ENCODE measurements around the gene COBL.

DNA sequence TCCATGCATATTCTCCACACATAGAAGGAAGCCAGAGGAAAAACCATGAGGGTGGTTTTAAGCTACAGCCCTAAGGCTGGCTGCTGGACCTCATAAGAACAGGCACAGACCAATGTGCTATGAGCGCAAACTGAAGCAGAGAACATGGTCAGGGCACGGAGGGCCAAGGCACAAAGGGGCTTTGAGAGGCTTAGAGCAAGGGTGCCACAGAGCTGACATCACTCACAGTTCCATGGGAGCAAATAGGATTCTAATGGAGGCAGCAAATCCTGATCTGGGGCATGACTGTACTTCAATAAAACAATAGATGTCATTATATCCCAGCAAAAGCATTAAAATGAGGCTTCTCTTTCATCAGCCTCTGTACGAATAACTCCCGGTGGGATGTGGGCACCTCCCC, 162.4 kb downstream of the COBL start:
- no peak for TF ChIP-seq POLR2A (IDR thresholded peaks at IDR 0.05; ENCODE audit: low read depth, low read length)
- TF ChIP-seq, protein P1, sequence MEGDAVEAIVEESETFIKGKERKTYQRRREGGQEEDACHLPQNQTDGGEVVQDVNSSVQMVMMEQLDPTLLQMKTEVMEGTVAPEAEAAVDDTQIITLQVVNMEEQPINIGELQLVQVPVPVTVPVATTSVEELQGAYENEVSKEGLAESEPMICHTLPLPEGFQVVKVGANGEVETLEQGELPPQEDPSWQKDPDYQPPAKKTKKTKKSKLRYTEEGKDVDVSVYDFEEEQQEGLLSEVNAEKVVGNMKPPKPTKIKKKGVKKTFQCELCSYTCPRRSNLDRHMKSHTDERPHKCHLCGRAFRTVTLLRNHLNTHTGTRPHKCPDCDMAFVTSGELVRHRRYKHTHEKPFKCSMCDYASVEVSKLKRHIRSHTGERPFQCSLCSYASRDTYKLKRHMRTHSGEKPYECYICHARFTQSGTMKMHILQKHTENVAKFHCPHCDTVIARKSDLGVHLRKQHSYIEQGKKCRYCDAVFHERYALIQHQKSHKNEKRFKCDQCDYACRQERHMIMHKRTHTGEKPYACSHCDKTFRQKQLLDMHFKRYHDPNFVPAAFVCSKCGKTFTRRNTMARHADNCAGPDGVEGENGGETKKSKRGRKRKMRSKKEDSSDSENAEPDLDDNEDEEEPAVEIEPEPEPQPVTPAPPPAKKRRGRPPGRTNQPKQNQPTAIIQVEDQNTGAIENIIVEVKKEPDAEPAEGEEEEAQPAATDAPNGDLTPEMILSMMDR (conservative IDR thresholded peaks at IDR 0.05; ENCODE audit: low read depth, low read length) = no peak
- TF ChIP-seq MAFK (IDR thresholded peaks at IDR 0.05; ENCODE audit: low read depth, low read length) = no peak
- TF ChIP-seq SMC3 (IDR thresholded peaks at IDR 0.05; ENCODE audit: low read depth, low read length) = no peak
- TF ChIP-seq, protein P2, sequence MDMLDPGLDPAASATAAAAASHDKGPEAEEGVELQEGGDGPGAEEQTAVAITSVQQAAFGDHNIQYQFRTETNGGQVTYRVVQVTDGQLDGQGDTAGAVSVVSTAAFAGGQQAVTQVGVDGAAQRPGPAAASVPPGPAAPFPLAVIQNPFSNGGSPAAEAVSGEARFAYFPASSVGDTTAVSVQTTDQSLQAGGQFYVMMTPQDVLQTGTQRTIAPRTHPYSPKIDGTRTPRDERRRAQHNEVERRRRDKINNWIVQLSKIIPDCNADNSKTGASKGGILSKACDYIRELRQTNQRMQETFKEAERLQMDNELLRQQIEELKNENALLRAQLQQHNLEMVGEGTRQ (IDR thresholded peaks at IDR 0.05; ENCODE audit: low read depth, low read length) = no peak
- no peak for TF ChIP-seq FOS (IDR thresholded peaks at IDR 0.05; ENCODE audit: low read depth, low read length)
- TF ChIP-seq RFX5 (IDR thresholded peaks at IDR 0.05; ENCODE audit: low read depth, low read length) = no peak
- no peak for TF ChIP-seq RCOR1 (IDR thresholded peaks at IDR 0.05; ENCODE audit: insufficient replicate concordance, low read length)
- TF ChIP-seq, protein P3, sequence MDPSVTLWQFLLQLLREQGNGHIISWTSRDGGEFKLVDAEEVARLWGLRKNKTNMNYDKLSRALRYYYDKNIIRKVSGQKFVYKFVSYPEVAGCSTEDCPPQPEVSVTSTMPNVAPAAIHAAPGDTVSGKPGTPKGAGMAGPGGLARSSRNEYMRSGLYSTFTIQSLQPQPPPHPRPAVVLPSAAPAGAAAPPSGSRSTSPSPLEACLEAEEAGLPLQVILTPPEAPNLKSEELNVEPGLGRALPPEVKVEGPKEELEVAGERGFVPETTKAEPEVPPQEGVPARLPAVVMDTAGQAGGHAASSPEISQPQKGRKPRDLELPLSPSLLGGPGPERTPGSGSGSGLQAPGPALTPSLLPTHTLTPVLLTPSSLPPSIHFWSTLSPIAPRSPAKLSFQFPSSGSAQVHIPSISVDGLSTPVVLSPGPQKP (IDR thresholded peaks at IDR 0.05; ENCODE audit: borderline replicate concordance, low read depth, low read length) = no peak
- TF ChIP-seq MXI1 (IDR thresholded peaks at IDR 0.05; ENCODE audit: borderline replicate concordance, low read depth, low read length) = no peak
- TF ChIP-seq BHLHE40 (IDR thresholded peaks at IDR 0.05; ENCODE audit: low read depth, low read length) = no peak
- TF ChIP-seq CEBPB (IDR thresholded peaks at IDR 0.05; ENCODE audit: low read depth, low read length) = no peak
- no peak for TF ChIP-seq RAD21 (IDR thresholded peaks at IDR 0.05; ENCODE audit: low read length)
- TF ChIP-seq CHD1 (IDR thresholded peaks at IDR 0.05; ENCODE audit: low read depth, low read length) = no peak

Data from IMR-90 (cell line).